GM18526 (cell line): ENCODE data around the gene C16orf95.

Experiments
- POLR2A ChIP-seq: IDR thresholded peaks from 3 replicates; pipeline ENCODE4 v1.6.1; 2011; ENCODE audit not compliant: insufficient read length; ENCODE audit errors: extremely low read depth

Gene C16orf95

GRCh38 chr16:87338155-87338765 is 21.1 kb upstream of the C16orf95 start:
- TF ChIP-seq POLR2A, result no peak

DNA sequence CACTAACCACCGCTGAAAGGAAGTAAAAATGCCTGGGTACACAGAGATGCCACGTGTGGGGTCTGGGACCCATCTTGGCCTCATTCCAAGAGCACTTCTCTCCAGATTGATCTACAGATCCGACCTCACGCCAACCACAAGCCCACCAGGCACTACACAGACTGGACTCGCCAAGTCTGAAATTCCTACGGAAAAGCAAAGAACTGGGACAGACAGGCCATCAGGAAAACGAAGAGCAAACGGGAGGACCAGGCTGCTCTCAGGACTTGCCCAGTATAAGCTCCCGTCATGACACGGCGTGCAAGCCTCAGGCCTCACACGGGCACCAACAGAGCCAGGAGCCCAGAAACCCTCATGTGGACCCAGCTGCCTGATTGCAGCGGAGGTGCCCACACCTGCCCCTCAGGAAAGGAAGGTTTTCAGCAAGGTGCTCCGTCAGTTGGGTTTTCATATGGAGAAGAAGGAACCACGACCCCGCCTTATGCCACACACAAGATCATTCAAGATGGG is 20.1 kb upstream of the C16orf95 start:
- TF ChIP-seq POLR2A, result no peak

DNA sequence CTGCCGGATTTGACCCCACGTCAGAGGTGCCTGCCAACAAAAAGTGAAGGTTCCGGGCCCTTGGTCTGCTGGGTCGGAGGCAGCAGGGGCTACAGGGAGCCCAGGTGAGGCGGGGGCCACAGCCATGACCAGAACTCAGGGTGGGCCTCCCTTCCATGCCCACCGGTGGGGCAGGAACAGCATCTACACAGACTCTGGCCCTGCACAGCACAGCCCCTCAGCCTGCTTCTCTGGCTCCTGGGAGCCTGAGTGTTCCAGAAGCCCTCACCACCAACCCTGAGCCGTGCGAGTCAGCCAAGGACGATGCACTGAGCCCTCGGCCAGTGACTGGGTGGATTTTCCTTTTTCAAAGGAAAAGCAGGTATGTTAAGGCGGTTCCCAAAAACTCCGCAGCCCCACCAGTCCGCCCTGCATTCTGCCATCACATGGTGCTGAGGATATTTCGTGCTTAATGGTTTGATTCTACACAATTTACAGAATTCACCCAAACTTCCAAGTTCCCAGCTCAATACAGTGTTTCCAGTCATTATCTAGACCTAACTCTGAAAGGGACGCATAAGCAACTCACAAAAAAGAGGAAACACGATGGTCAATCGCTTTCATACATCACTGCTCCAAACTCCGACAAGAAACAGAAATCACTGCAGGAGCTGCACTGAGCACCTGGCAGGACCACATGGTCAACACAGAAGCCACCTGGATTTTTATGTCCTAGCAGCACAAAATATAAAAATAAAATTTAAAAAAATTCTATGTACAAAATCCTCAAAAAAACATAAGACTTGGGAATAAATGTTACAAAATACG is 19.4 kb upstream of the C16orf95 start:
- no peak for TF ChIP-seq POLR2A

DNA sequence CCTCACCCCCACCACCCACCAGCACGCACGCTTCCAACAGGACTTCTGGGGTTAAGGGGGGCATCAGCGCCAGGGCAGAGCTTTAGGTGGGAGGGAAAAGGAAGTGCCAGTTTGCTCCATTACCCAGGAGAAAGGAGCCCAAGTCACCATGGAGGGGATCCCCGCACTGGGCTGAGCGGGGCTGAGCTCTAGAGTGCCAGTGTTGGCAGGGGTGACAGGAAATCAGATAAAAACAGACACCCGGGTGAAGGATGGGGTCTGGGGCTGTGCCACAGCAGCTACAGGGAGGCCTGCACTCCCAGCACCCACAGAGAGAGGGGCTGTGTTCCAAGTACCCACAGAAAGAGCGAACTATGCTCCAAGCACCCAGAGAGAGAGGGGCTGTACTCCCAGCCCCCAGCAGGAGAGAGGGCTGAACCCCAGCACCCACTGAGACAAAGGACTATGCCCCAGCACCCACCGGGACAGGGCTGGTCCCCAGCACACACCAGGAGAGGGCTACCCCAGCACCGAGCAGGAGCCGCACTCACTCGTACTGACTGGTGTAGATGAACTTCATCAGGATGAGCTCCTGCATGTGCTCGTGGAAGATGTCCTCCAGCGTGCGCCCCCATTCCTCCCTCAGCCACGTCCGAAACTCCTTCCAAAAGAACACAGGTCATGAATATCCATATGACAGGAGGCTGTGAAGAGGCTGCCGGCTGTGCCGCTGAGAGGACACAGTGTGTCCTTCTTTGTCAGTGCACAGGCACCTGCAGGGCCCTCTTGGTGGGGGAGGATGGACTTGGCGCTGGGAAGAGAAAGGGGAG is 18.6 kb upstream of the C16orf95 start:
- no peak for TF ChIP-seq POLR2A

GRCh38 chr16:87334651-87335624 is 17.7 kb upstream of the C16orf95 start:
- no peak for TF ChIP-seq POLR2A

DNA sequence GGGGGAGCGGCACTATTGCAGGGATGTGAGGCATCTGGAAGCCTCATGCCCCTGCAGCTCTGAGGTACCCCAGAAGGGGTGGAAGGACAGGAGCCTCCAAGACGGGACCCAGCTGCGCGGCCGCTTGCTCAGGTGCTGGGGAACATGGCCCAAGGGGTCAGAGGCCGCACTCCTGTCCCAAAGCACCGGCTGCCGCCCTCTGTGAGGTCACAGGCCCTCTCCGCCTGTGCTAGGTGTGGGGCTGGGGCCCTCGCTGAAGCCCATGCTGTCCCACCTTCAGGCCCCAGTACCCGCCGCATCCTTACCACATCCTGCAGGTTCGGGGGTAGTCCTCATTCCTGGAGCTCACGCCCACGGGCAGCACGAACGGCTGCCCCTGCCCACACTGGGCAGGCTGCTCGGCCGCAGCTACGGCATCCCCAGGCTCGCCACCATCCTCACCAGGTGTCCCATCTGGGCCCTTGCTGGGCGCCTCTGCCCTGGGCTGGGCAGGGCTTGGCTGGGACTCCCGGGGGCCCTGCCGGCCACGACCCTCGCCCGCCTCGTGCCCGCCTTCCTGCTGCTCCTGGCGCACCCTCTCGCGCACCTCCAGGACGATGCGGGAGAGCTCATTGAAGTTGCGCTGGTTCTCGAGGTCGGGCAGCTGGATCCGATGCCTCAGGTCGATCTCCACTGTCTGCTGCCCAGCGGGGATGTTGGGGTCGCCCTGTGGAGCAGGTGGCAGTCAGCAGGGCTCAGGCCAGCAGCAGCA is 16.6 kb upstream of the C16orf95 start:
- no peak for TF ChIP-seq POLR2A

- TF ChIP-seq POLR2A, result no peak
These were observed 15.9 kb upstream of the C16orf95 start for GRCh38 chr16:87333101-87333500.

DNA sequence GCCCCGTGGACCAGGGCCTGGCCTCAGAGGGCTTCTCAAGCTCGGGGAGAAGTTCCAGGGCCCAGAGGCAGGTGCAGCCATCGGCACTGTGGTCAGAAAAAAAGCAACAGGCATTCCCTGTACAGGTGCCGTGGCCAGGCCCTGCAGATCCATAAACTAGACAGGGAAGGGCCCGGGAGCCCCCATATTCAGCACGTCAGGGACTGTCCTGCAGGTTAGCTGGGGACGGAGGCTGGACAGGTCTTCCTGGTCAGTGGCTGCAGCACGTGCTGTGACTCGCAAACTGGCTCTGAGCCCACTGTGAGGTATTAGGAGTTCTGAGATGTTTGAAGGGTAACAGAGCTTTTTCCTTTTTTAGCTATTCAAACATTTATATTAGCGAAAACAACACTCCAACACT is 15.0 kb upstream of the C16orf95 start:
- TF ChIP-seq POLR2A, result no peak

DNA sequence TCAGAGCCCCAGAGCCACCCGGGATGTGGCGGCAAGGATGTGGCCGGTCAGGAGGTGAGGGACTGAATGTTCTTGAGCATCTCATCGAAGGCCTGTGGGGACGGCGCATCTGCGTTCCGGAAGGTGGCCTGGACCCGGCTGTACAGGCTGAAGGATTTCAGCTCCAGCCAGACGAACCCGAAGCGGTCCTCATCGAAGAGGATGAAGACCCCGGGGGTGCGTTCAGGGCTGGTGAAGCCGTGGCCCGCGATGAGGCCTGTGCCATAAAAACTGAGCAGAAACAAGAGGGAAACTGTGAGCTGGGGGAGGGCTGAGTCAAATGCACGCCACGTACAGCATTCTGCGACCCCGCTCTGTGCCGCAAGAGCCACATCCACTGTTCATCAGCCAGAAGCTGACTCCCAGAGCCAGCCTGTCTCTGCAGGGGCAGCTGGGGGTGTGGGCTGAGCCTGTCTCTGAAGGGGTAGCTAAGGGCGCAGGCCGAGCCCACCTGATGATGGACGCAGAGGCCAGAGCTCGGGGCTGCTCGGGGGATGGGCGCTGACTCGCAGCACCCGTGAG is 14.1 kb upstream of the C16orf95 start:
- no peak for TF ChIP-seq POLR2A

DNA sequence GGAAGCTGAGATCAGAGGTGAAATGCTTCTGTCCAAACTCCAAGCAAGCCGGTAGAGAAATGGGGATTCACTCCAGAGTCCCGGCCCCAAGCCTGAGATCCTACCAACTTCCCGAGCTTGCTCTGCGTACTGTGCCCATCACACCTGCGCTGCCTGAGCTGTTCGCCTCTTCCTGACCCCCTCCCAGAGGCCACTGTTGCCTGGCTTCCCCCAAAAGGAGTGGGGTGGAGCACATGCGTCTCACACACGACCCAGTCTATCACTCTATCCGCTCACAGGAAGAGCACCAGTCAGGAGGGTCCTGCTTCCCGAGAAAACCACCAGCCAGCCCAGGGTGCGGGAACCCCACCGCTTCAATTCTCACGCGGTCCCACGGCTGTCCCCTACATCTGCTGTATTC is 13.5 kb upstream of the C16orf95 start:
- no peak for TF ChIP-seq POLR2A

- TF ChIP-seq POLR2A, result no peak
These were observed 13.0 kb upstream of the C16orf95 start for GRCh38 chr16:87330257-87330624.

GRCh38 chr16:87329436-87330256 is 12.5 kb upstream of the C16orf95 start:
- TF ChIP-seq POLR2A, result no peak

- TF ChIP-seq POLR2A, result no peak
These were observed 11.7 kb upstream of the C16orf95 start for GRCh38 chr16:87328846-87329245.
